HepG2 (cell line): ENCODE results near the gene HS3ST5. TPM values are rescaled to one million over a fixed set of nuclear protein-coding genes. Genes with fewer than 3 reads are reported as not detected.

Experiments
- BORCS8-MEF2B ChIP-seq: sonication (generic); formaldehyde crosslinking; IDR thresholded peaks from 2 replicates; pipeline ENCODE4 v1.8.0; 2022; ENCODE audit warnings: mild to moderate bottlenecking, missing genetic modification reagents
- CC2D1A ChIP-seq: sonication (generic); formaldehyde crosslinking; IDR thresholded peaks from 2 replicates; pipeline ENCODE4 v1.8.1; 2023; ENCODE audit warnings: mild to moderate bottlenecking, missing genetic modification reagents
- ELF4 ChIP-seq: sonication (generic); formaldehyde crosslinking; IDR thresholded peaks from 2 replicates; pipeline ENCODE4 v1.5.0; 2020; ENCODE audit warnings: missing genetic modification reagents, mild to moderate bottlenecking, moderate library complexity, borderline replicate concordance
- HNF4G ChIP-seq, 2 experiments: sonication (generic) in 1 of 2; formaldehyde crosslinking in 1 of 2; IDR thresholded peaks; 2 replicates each; pipeline versions ENCODE4 v1.4.0 to v1.6.1; 2011 to 2020; ENCODE audit warnings: borderline replicate concordance in 2 of 2, low read depth in 2 of 2, mild to moderate bottlenecking in 2 of 2, low read length in 1 of 2, missing genetic modification reagents in 1 of 2, moderate library complexity in 1 of 2
- MAFG ChIP-seq: sonication (generic); formaldehyde crosslinking; IDR thresholded peaks from 2 replicates; pipeline ENCODE4 v1.5.1; 2020; ENCODE audit warnings: mild to moderate bottlenecking, missing genetic modification reagents
- MED13 ChIP-seq: sonication (generic); formaldehyde crosslinking; IDR thresholded peaks from 2 replicates; pipeline ENCODE4 v1.5.0; 2020; ENCODE audit warnings: missing genetic modification reagents
- MTA1 ChIP-seq: sonication (generic); formaldehyde crosslinking; IDR thresholded peaks from 2 replicates; pipeline ENCODE4 v1.4.0; 2020; ENCODE audit warnings: missing genetic modification reagents, mild to moderate bottlenecking, borderline replicate concordance
- PHF5A ChIP-seq: IDR thresholded peaks from one replicate; pipeline ENCODE4 v1.6.1; 2018; ENCODE audit warnings: low read depth, missing genetic modification reagents; ENCODE audit not compliant: unreplicated experiment
- RCOR2 ChIP-seq: IDR thresholded peaks from 2 replicates; pipeline ENCODE4 v1.6.1; 2016; ENCODE audit warnings: missing biosample characterization, missing genetic modification reagents
- SIX1 ChIP-seq: sonication (generic); formaldehyde crosslinking; IDR thresholded peaks from 2 replicates; pipeline ENCODE4 v1.4.0; 2020; ENCODE audit warnings: missing genetic modification reagents, borderline replicate concordance
- SIX4 ChIP-seq: sonication (generic); formaldehyde crosslinking; IDR thresholded peaks from 2 replicates; pipeline ENCODE4 v1.4.0; 2020; ENCODE audit warnings: missing genetic modification reagents
- TAF1 ChIP-seq: sonication (generic); formaldehyde crosslinking; IDR thresholded peaks from 2 replicates; pipeline ENCODE4 v1.4.0; 2020; ENCODE audit warnings: missing genetic modification reagents
- ZNF30 ChIP-seq: sonication (generic); formaldehyde crosslinking; IDR thresholded peaks from 2 replicates; pipeline ENCODE4 v1.5.0; 2020; ENCODE audit warnings: mild to moderate bottlenecking, missing genetic modification reagents
- ZNF33B ChIP-seq: sonication (generic); formaldehyde crosslinking; IDR thresholded peaks from 2 replicates; pipeline ENCODE4 v1.5.1; 2020; ENCODE audit warnings: mild to moderate bottlenecking, missing genetic modification reagents
- ZNF616 ChIP-seq: sonication (generic); formaldehyde crosslinking; IDR thresholded peaks from 2 replicates; pipeline ENCODE4 v1.5.0; 2020; ENCODE audit warnings: low read depth, mild to moderate bottlenecking, missing genetic modification reagents
- polyA plus RNA-seq, 8 experiments: library from polyadenylated mRNA; depleted of rRNA in 3 of 8; stranded (reverse) in 7 of 8; unstranded in 1 of 8; fragments of >200 nt; fragmentation: Illumina TruSeq in 4 of 8; extraction: Trizol in 4 of 8; gene quantifications; 2 replicates each; pipeline versions ENCODE4 v1.2.1 to v1.2.3, GENCODE V29; 2011 to 2016; ENCODE audit warnings: low read depth in 4 of 8, missing spikeins in 1 of 8, mixed read lengths in 1 of 8; ENCODE audit not compliant: insufficient read depth in 1 of 8
- total RNA-seq, 5 experiments: library from RNA; depleted of rRNA; stranded (reverse); fragments of >200 nt; fragmentation: Illumina TruSeq; extraction: Trizol; gene quantifications; 2 replicates each; pipeline ENCODE4 v1.2.3, GENCODE V29; 2016; ENCODE audit warnings: low read depth in 1 of 5
- TF ChIP-seq, protein P1 (sequence below): sonication (generic); formaldehyde crosslinking; IDR thresholded peaks from 2 replicates; pipeline ENCODE4 v1.4.0; 2020; ENCODE audit warnings: missing genetic modification reagents
- TF ChIP-seq, protein P2 (sequence below): sonication (generic); formaldehyde crosslinking; IDR thresholded peaks from 2 replicates; pipeline ENCODE4 v1.4.0; 2020; ENCODE audit warnings: missing genetic modification reagents
- TF ChIP-seq, protein P3 (sequence below): sonication (generic); formaldehyde crosslinking; IDR thresholded peaks from 2 replicates; pipeline ENCODE4 v1.4.0; 2020; ENCODE audit warnings: mild to moderate bottlenecking, missing genetic modification reagents
- TF ChIP-seq, protein P4 (sequence below): sonication (generic); formaldehyde crosslinking; IDR thresholded peaks from 2 replicates; pipeline ENCODE4 v1.8.0; 2023; ENCODE audit warnings: mild to moderate bottlenecking, missing genetic modification reagents
- TF ChIP-seq, protein P5 (sequence below): sonication (generic); formaldehyde crosslinking; IDR thresholded peaks from 2 replicates; pipeline ENCODE4 v1.8.0; 2022; ENCODE audit warnings: mild to moderate bottlenecking, missing genetic modification reagents, borderline replicate concordance
- TF ChIP-seq, protein P6 (sequence below): sonication (generic); formaldehyde crosslinking; conservative IDR thresholded peaks from 2 replicates; pipeline ENCODE4 v1.4.0; 2020; ENCODE audit warnings: missing genetic modification reagents

Gene HS3ST5
- total and polyA plus RNA-seq, 2 of the 13 experiments (the other 11 are each of a cell fraction or from before 2014, with no cell fraction given): 1.1 to 1.6 TPM

DNA sequence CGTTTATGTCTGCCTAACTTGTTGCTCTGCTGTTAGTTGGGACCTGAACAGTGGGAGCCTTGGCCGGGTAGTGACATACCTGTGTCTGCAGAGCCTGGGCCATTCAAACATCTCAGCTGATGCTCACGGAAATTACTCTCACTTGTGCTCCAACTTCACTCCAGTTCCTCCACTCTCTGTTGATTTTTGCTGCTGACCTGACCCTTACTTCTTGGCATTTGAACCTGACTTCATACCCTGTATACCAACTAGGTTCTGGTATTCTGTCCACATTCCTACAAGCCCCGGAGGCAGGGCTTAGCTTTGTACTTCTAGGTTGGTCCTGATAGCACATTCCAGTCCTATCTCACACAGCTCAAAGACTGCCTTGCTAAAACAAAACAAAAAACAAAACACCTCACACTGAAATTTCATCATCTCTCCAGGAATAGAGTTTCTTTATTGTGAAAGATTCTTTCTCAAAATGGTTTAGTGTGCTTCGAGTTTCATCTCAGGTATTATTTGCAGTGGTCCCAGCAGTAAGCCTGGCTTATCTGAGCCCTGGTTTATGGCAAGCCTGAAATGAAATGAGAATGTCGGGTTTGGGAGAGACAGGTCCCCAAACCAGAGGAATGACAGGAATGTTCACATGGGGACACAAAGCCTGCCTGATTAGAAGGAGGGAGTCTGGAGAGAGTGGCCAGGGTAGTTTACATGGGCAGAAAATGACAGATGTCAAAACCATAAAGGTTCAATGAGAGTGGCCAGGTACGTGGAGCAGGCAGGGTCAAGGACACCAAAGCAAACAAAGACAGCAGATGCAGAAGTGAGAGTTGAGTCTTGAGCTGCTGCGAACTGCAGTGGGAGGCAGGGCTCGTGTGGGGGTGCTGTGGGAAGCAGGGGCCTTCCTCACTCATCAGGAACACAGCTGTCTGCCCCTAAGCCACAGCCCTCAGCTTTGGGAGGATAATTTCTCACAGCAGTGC lies 197.7 kb downstream of the HS3ST5 start (continued):
- no peak for TF ChIP-seq ELF4 (CRISPR knock-in tag)
- TF ChIP-seq, protein P1, sequence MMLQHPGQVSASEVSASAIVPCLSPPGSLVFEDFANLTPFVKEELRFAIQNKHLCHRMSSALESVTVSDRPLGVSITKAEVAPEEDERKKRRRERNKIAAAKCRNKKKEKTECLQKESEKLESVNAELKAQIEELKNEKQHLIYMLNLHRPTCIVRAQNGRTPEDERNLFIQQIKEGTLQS (CRISPR knock-in tag): peak; percentile 58; the same call in 1 of the 2 replicates
- no peak for TF ChIP-seq ZNF30
- TF ChIP-seq BORCS8-MEF2B (CRISPR knock-in tag): no peak
- TF ChIP-seq, protein P2, sequence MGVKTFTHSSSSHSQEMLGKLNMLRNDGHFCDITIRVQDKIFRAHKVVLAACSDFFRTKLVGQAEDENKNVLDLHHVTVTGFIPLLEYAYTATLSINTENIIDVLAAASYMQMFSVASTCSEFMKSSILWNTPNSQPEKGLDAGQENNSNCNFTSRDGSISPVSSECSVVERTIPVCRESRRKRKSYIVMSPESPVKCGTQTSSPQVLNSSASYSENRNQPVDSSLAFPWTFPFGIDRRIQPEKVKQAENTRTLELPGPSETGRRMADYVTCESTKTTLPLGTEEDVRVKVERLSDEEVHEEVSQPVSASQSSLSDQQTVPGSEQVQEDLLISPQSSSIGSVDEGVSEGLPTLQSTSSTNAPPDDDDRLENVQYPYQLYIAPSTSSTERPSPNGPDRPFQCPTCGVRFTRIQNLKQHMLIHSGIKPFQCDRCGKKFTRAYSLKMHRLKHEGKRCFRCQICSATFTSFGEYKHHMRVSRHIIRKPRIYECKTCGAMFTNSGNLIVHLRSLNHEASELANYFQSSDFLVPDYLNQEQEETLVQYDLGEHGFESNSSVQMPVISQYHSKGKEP (CRISPR knock-in tag): no peak
- TF ChIP-seq, protein P3, sequence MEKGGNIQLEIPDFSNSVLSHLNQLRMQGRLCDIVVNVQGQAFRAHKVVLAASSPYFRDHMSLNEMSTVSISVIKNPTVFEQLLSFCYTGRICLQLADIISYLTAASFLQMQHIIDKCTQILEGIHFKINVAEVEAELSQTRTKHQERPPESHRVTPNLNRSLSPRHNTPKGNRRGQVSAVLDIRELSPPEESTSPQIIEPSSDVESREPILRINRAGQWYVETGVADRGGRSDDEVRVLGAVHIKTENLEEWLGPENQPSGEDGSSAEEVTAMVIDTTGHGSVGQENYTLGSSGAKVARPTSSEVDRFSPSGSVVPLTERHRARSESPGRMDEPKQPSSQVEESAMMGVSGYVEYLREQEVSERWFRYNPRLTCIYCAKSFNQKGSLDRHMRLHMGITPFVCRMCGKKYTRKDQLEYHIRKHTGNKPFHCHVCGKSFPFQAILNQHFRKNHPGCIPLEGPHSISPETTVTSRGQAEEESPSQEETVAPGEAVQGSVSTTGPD (CRISPR knock-in tag): no peak
- TF ChIP-seq, protein P4, sequence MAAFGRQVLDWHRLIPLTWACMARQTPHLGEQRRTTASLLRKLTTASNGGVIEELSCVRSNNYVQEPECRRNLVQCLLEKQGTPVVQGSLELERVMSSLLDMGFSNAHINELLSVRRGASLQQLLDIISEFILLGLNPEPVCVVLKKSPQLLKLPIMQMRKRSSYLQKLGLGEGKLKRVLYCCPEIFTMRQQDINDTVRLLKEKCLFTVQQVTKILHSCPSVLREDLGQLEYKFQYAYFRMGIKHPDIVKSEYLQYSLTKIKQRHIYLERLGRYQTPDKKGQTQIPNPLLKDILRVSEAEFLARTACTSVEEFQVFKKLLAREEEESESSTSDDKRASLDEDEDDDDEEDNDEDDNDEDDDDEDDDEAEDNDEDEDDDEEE (CRISPR knock-in tag): no peak
- no peak for TF ChIP-seq ZNF33B (CRISPR knock-in tag)
- TF ChIP-seq TAF1 (CRISPR knock-in tag): no peak
- TF ChIP-seq PHF5A (CRISPR knock-in tag): peak; percentile 32
- TF ChIP-seq, protein P5, sequence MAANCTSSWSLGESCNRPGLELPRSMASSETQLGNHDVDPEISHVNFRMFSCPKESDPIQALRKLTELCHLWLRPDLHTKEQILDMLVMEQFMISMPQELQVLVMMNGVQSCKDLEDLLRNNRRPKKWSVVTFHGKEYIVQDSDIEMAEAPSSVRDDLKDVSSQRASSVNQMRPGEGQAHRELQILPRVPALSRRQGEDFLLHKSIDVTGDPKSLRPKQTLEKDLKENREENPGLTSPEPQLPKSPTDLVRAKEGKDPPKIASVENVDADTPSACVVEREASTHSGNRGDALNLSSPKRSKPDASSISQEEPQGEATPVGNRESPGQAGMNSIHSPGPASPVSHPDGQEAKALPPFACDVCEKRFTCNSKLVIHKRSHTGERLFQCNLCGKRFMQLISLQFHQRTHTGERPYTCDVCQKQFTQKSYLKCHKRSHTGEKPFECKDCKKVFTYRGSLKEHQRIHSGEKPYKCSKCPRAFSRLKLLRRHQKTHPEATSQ (CRISPR knock-in tag): no peak; the same call in 1 of the 2 replicates
- peak; percentile 66; the same call in 1 of the 2 replicates for TF ChIP-seq SIX1
- no peak for TF ChIP-seq MAFG (CRISPR knock-in tag)
- no peak for TF ChIP-seq ZNF616 (CRISPR knock-in tag)
- no peak for TF ChIP-seq CC2D1A (CRISPR knock-in tag)
- TF ChIP-seq, protein P6, sequence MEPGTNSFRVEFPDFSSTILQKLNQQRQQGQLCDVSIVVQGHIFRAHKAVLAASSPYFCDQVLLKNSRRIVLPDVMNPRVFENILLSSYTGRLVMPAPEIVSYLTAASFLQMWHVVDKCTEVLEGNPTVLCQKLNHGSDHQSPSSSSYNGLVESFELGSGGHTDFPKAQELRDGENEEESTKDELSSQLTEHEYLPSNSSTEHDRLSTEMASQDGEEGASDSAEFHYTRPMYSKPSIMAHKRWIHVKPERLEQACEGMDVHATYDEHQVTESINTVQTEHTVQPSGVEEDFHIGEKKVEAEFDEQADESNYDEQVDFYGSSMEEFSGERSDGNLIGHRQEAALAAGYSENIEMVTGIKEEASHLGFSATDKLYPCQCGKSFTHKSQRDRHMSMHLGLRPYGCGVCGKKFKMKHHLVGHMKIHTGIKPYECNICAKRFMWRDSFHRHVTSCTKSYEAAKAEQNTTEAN: no peak
- peak; percentile 71; the same call in 1 of the 2 replicates for TF ChIP-seq SIX4
- peak; percentile 18; the same call in 1 of the 2 replicates for TF ChIP-seq MED13
- peak; percentile 80; the same call in 1 of the 2 replicates for TF ChIP-seq RCOR2 (CRISPR knock-in tag)
- TF ChIP-seq HNF4G (IDR thresholded peaks at IDR 0.05; ENCODE audit: borderline replicate concordance, low read depth, low read length): peak; percentile 71; the same call in 1 of the 2 replicates
- TF ChIP-seq HNF4G (CRISPR knock-in tag; IDR thresholded peaks at IDR 0.05; ENCODE audit: borderline replicate concordance, low read depth): peak; percentile 42; the same call in 1 of the 2 replicates
- TF ChIP-seq MTA1 (CRISPR knock-in tag): no peak; the same call in 1 of the 2 replicates
